ENCODE data around the gene VCAN.

Gene VCAN

GRCh38 chr5:83518319-83519061 is 46.9 kb downstream of the VCAN start:
- no peak for TF ChIP-seq REST (IDR thresholded peaks at IDR 0.05; ENCODE audit: insufficient read depth in 1 of 2, low read depth in 2 of 2, low read length in 2 of 2)
- no peak for TF ChIP-seq TAF1 (IDR thresholded peaks at IDR 0.05; ENCODE audit: borderline replicate concordance, insufficient read depth, low read length)
- TF ChIP-seq SIN3A (IDR thresholded peaks at IDR 0.05; ENCODE audit: borderline replicate concordance, insufficient read depth, low read length), result no peak
- no peak for TF ChIP-seq POLR2AphosphoS5 (IDR thresholded peaks at IDR 0.05; ENCODE audit: low read depth, low read length)
- TF ChIP-seq FOXP2 (optimal IDR thresholded peaks at IDR 0.05; ENCODE audit: borderline replicate concordance, extremely low read depth, extremely low read length, insufficient read depth), result no peak

- no peak for TF ChIP-seq FOXP2 (optimal IDR thresholded peaks at IDR 0.05; ENCODE audit: borderline replicate concordance, extremely low read depth, extremely low read length, insufficient read depth)
- no peak for TF ChIP-seq POLR2AphosphoS5 (IDR thresholded peaks at IDR 0.05; ENCODE audit: low read depth, low read length)
- TF ChIP-seq TAF1 (IDR thresholded peaks at IDR 0.05; ENCODE audit: borderline replicate concordance, insufficient read depth, low read length), result no peak
- TF ChIP-seq REST (IDR thresholded peaks at IDR 0.05; ENCODE audit: insufficient read depth in 1 of 2, low read depth in 2 of 2, low read length in 2 of 2), result no peak
Measured at GRCh38 chr5:83522446-83522845, 50.9 kb downstream of the VCAN start.

- TF ChIP-seq SIN3A (IDR thresholded peaks at IDR 0.05; ENCODE audit: borderline replicate concordance, insufficient read depth, low read length) (no peak), POLR2AphosphoS5 (IDR thresholded peaks at IDR 0.05; ENCODE audit: low read depth, low read length) (no peak; the same call in 1 of the 2 replicates), REST (IDR thresholded peaks at IDR 0.05; ENCODE audit: insufficient read depth in 1 of 2, low read depth in 2 of 2, low read length in 2 of 2) (no peak), FOXP2 (optimal IDR thresholded peaks at IDR 0.05; ENCODE audit: borderline replicate concordance, extremely low read depth, extremely low read length, insufficient read depth) (no peak), TAF1 (IDR thresholded peaks at IDR 0.05; ENCODE audit: borderline replicate concordance, insufficient read depth, low read length) (no peak)
Measured at GRCh38 chr5:83523929-83524328, 52.4 kb downstream of the VCAN start.

- TF ChIP-seq REST (IDR thresholded peaks at IDR 0.05; ENCODE audit: insufficient read depth in 1 of 2, low read depth in 2 of 2, low read length in 2 of 2) (no peak), SIN3A (IDR thresholded peaks at IDR 0.05; ENCODE audit: borderline replicate concordance, insufficient read depth, low read length) (no peak), FOXP2 (optimal IDR thresholded peaks at IDR 0.05; ENCODE audit: borderline replicate concordance, extremely low read depth, extremely low read length, insufficient read depth) (no peak), TAF1 (IDR thresholded peaks at IDR 0.05; ENCODE audit: borderline replicate concordance, insufficient read depth, low read length) (no peak), POLR2AphosphoS5 (IDR thresholded peaks at IDR 0.05; ENCODE audit: low read depth, low read length) (no peak)
Measured at GRCh38 chr5:83524345-83524744, 52.8 kb downstream of the VCAN start.
